NCI-H345 treated with DMSO at 0.1 percent for 48 hours (cell line): ENCODE measurements around the gene BBX.

Experiments
- DNase-seq: peaks from one replicate; lab custom pipeline; 2025; ENCODE audit not compliant: unreplicated experiment; lab: John Stamatoyannopoulos, UW

The BBX gene

GRCh38 chr3:107738486-107739183, 215.9 kb downstream of the BBX start:
- DNase-seq = no peak

- DNase-seq = no peak
Measured at GRCh38 chr3:107739227-107739626, 216.5 kb downstream of the BBX start.

- DNase-seq = no peak
Measured at GRCh38 chr3:107740992-107741896, 218.5 kb downstream of the BBX start.

- no peak for DNase-seq
Measured at GRCh38 chr3:107745354-107745753, 222.6 kb downstream of the BBX start.

- no peak for DNase-seq
Measured at GRCh38 chr3:107752202-107752990, 229.6 kb downstream of the BBX start.

- no peak for DNase-seq
Measured at GRCh38 chr3:107753494-107753893, 230.7 kb downstream of the BBX start.

- no peak for DNase-seq
Measured at GRCh38 chr3:107753976-107754375, 231.2 kb downstream of the BBX start.

GRCh38 chr3:107756649-107757048, 233.9 kb downstream of the BBX start:
- no peak for DNase-seq

- DNase-seq = no peak
Measured at GRCh38 chr3:107757140-107757539, 234.4 kb downstream of the BBX start.

- no peak for DNase-seq
Measured at GRCh38 chr3:107760144-107760543, 237.4 kb downstream of the BBX start.

- no peak for DNase-seq
Measured at GRCh38 chr3:107761391-107761790, 238.6 kb downstream of the BBX start.

GRCh38 chr3:107765524-107765923, 242.8 kb downstream of the BBX start:
- no peak for DNase-seq

- DNase-seq = no peak
Measured at GRCh38 chr3:107767897-107768605, 245.3 kb downstream of the BBX start.

- no peak for DNase-seq
Measured at GRCh38 chr3:107769882-107770281, 247.1 kb downstream of the BBX start.

- DNase-seq = no peak
Measured at GRCh38 chr3:107772016-107772415, 249.3 kb downstream of the BBX start.

GRCh38 chr3:107775974-107776373, 253.2 kb downstream of the BBX start:
- DNase-seq = no peak

GRCh38 chr3:107781253-107781652, 258.5 kb downstream of the BBX start:
- no peak for DNase-seq

- no peak for DNase-seq
Measured at GRCh38 chr3:107782054-107782453, 259.3 kb downstream of the BBX start.

- DNase-seq = no peak
Measured at GRCh38 chr3:107790612-107791011, 267.9 kb downstream of the BBX start.

- no peak for DNase-seq
Measured at GRCh38 chr3:107791027-107791426, 268.3 kb downstream of the BBX start.

GRCh38 chr3:107791450-107791849, 268.7 kb downstream of the BBX start:
- DNase-seq = no peak
